ENCODE results near the gene GALNT18.

The GALNT18 gene

GRCh38 chr11:11464555-11464954, 157.2 kb downstream of the GALNT18 start:
- TF ChIP-seq CTCF (conservative IDR thresholded peaks at IDR 0.05) (no peak), ZFX (IDR thresholded peaks at IDR 0.05) (no peak)

GRCh38 chr11:11463405-11463804, 158.4 kb downstream of the GALNT18 start:
- no peak overlapping the region for H3K27ac ChIP-seq
- TF ChIP-seq ZFX (IDR thresholded peaks at IDR 0.05) (no peak), CTCF (conservative IDR thresholded peaks at IDR 0.05) (no peak)

More at GRCh38 chr11:11464555-11464954, 157.2 kb downstream of the GALNT18 start:
- no peak overlapping the region for H3K27ac ChIP-seq

GRCh38 chr11:11461473-11461872, 160.3 kb downstream of the GALNT18 start:
- TF ChIP-seq ZFX (IDR thresholded peaks at IDR 0.05) (no peak), CTCF (conservative IDR thresholded peaks at IDR 0.05) (no peak)
- no peak overlapping the region for H3K27ac ChIP-seq

DNA sequence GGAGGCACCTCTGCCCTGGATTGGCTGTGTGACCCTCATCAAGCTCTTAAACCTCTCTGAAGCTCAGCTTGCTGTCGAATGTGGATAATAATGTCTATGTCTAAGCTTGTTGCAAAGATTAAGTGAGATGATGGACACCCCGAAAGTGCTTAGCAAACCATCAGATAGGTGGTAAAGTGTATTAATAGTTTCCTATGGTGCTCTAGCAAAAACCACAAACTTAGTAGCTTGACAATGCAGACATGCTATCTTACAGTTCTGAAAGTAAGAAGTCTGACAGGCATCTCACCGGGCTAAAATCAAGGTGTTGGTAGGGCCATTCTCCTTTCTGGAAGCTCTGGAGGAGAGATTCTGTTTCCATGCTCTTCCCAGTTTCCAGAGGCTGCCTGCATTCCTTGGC, 162.2 kb downstream of the GALNT18 start:
- H3K27ac ChIP-seq = no peak overlapping the region
- no peak for TF ChIP-seq CTCF (conservative IDR thresholded peaks at IDR 0.05)
- no peak for TF ChIP-seq ZFX (IDR thresholded peaks at IDR 0.05)

DNA sequence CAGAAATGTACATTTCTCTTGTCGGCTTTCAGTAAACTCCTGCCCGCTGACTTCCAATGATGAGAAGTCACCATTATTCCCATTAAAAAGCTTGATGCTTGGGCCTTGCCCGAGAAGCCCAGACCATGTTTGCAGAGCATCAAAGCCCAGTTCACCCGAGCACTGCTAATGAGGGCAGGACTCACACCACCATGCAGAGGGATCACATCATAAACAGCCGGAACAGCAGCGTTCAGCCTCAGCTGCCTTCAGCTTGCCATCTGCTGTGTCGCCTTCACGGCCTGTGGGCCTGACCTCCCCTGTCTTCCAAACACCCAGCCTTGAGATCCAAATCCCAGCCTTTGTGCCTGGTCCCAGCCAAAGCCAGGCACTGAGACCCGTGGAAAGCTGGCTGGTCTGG, 163.3 kb downstream of the GALNT18 start:
- no peak overlapping the region for H3K27ac ChIP-seq
- TF ChIP-seq CTCF (conservative IDR thresholded peaks at IDR 0.05) (no peak), ZFX (IDR thresholded peaks at IDR 0.05) (no peak)

- no peak overlapping the region for H3K27ac ChIP-seq
- TF ChIP-seq CTCF (conservative IDR thresholded peaks at IDR 0.05) (no peak), ZFX (IDR thresholded peaks at IDR 0.05) (no peak)
Measured at GRCh38 chr11:11458001-11458400, 163.8 kb downstream of the GALNT18 start.

DNA sequence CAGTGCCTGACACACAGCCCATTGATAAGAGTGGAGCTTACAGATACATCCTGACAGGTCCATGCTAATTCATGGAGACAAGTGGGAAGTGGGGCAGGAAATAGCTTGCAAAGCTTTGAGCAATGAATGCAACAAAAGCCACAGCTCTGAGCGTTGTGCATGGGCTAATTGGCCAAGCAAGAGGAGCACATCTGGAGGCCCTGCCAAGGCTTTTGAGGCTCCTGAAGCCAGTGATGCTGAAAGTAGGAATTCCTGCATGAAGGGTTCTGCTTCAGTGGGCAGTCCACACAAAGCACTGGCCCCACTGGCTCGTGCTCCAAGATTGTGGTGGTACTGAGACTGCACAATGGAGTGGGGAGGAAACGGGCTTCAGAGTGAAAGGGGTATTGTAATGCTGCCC, 164.9 kb downstream of the GALNT18 start:
- H3K27ac ChIP-seq = no peak overlapping the region
- TF ChIP-seq CTCF (conservative IDR thresholded peaks at IDR 0.05) = no peak
- TF ChIP-seq ZFX (IDR thresholded peaks at IDR 0.05) = no peak
